RWPE2 (cell line): ENCODE data around the gene ADCY3.

Experiments used
- ATAC-seq: fragments of 200-7000 bp; cut with Tn5 transposase; 3 replicates; pipeline ENCODE4 v1.9.1; 2021; ENCODE audit warnings: low read depth
- DNase-seq: peaks from one replicate; pipeline ENCODE4 v3.0.0-alpha.2; 2020; ENCODE audit warnings: low spot score
- H3K27ac ChIP-seq: fragments of 450-650 bp; 2 replicates; pipeline ENCODE4 v1.5.1; 2017; ENCODE audit warnings: mild to moderate bottlenecking; ENCODE audit not compliant: poor library complexity, severe bottlenecking
- H3K27me3 ChIP-seq: fragments of 250-450 bp; sonication (Bioruptor Pico); 2 replicates; pipeline ENCODE4 v1.5.1; 2021; ENCODE audit warnings: mild to moderate bottlenecking, moderate library complexity; ENCODE audit not compliant: insufficient read depth, poor library complexity, severe bottlenecking
- H3K36me3 ChIP-seq: fragments of 250-450 bp; sonication (Bioruptor Pico); 2 replicates; pipeline ENCODE4 v1.5.1; 2020; ENCODE audit warnings: low read depth, mild to moderate bottlenecking, moderate library complexity
- H3K4me1 ChIP-seq: fragments of 250-450 bp; sonication (Bioruptor Pico); 2 replicates; pipeline ENCODE4 v1.5.1; 2021; ENCODE audit warnings: mild to moderate bottlenecking, moderate library complexity; ENCODE audit not compliant: insufficient read depth, poor library complexity, severe bottlenecking
- H3K4me3 ChIP-seq: fragments of 250-450 bp; sonication (Bioruptor Pico); 2 replicates; pipeline ENCODE4 v1.5.1; 2021; ENCODE audit warnings: mild to moderate bottlenecking, moderate library complexity; ENCODE audit not compliant: severe bottlenecking
- H3K9me3 ChIP-seq: fragments of 250-450 bp; sonication (Bioruptor Pico); 2 replicates; pipeline ENCODE4 v1.5.1; 2021; ENCODE audit warnings: mild to moderate bottlenecking, moderate library complexity; ENCODE audit not compliant: severe bottlenecking
- CTCF ChIP-seq: fragments of 450-650 bp; IDR thresholded peaks from one replicate; pipeline ENCODE4 v1.5.1; 2017; ENCODE audit warnings: mild to moderate bottlenecking, moderate library complexity; ENCODE audit not compliant: poor library complexity, severe bottlenecking

The ADCY3 gene

GRCh38 chr2:24866946-24867345, 53.1 kb downstream of the ADCY3 start:
- Histone ChIP-seq H3K4me1 (no peaks in the 10 kb centered on the region), H3K27ac (no peak overlapping the region), H3K27me3 (no peaks in the 10 kb centered on the region), H3K4me3 (no peak overlapping the region), H3K36me3 (peaks cover 12% of the 10 kb centered on the region; the same call in 1 of the 2 replicates), H3K9me3 (no peaks in the 10 kb centered on the region)
- TF ChIP-seq CTCF: no peak
- DNase-seq (no peak), ATAC-seq (no peak)

GRCh38 chr2:24863641-24864040, 56.4 kb downstream of the ADCY3 start:
- no peaks in the 10 kb centered on the region for H3K4me1 ChIP-seq
- H3K9me3 ChIP-seq: no peaks in the 10 kb centered on the region
- DNase-seq: no peak
- H3K27me3 ChIP-seq: no peaks in the 10 kb centered on the region
- no peak for ATAC-seq
- peaks cover 6% of the 10 kb centered on the region; the same call in 1 of the 2 replicates for H3K36me3 ChIP-seq
- H3K27ac ChIP-seq: no peak overlapping the region
- H3K4me3 ChIP-seq: no peak overlapping the region
- no peak for TF ChIP-seq CTCF

GRCh38 chr2:24861500-24861899, 58.5 kb downstream of the ADCY3 start:
- H3K27me3 ChIP-seq: no peaks in the 10 kb centered on the region
- DNase-seq (no peak), ATAC-seq (no peak)
- no peak overlapping the region for H3K4me3 ChIP-seq
- H3K27ac ChIP-seq: no peak overlapping the region
- no peak for TF ChIP-seq CTCF
- H3K36me3 ChIP-seq: peaks cover 6% of the 10 kb centered on the region
- no peaks in the 10 kb centered on the region for H3K9me3 ChIP-seq
- H3K4me1 ChIP-seq: no peaks in the 10 kb centered on the region

GRCh38 chr2:24860631-24861030, 59.4 kb downstream of the ADCY3 start:
- no peak overlapping the region for H3K4me3 ChIP-seq
- ATAC-seq (no peak), DNase-seq (no peak)
- H3K27me3 ChIP-seq: no peaks in the 10 kb centered on the region
- no peak overlapping the region for H3K27ac ChIP-seq
- no peaks in the 10 kb centered on the region for H3K9me3 ChIP-seq
- H3K36me3 ChIP-seq: peaks cover 6% of the 10 kb centered on the region
- H3K4me1 ChIP-seq: no peaks in the 10 kb centered on the region
- TF ChIP-seq CTCF: no peak

GRCh38 chr2:24859968-24860600, 60.0 kb downstream of the ADCY3 start:
- ATAC-seq (no peak), DNase-seq (no peak)
- H3K4me3 ChIP-seq: no peak overlapping the region
- TF ChIP-seq CTCF: no peak
- no peaks in the 10 kb centered on the region for H3K4me1 ChIP-seq
- no peak overlapping the region for H3K27ac ChIP-seq
- H3K36me3 ChIP-seq: peaks cover 6% of the 10 kb centered on the region
- no peaks in the 10 kb centered on the region for H3K27me3 ChIP-seq
- H3K9me3 ChIP-seq: no peaks in the 10 kb centered on the region
